ENCODE results near the gene PIM1. TPM values are rescaled to one million over a fixed set of nuclear protein-coding genes. Genes with fewer than 3 reads are reported as not detected.

The PIM1 gene
- total and polyA plus RNA-seq, 9 donors: 8.7 to 32.2 (median 21.6) TPM

DNA sequence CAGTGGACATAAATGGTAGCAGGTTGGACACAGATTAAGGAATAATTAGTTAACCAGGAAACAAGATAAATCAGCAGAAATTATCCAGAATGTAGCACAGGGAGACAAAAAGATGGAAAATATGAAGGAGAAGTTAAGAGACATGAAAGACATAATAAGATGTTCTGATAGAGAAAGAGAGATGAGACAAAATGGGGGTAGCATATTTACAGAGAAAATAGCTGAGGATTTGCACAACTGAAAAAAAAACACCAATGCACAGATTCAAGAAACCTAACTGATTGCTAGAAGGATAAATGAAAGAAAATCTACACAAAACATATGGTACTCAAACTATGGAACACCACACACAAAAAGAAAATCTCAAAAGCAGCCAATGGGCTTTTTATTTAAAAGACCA, 53.0 kb downstream of the PIM1 start:
- Histone ChIP-seq H3K4me3 (ENCODE audit: low read length) (peak overlapping the region; percentile 52), H3K4me1 (ENCODE audit: control insufficient read depth, insufficient read depth, low read length) (peaks cover 12% of the 10 kb centered on the region), H3K27me3 (ENCODE audit: control insufficient read depth, insufficient read depth, low read length) (no peaks in the 10 kb centered on the region), H3K27ac (ENCODE audit: low read length) (peak overlapping the region; percentile 60), H3K36me3 (ENCODE audit: control insufficient read depth, insufficient read depth, low read length) (no peaks in the 10 kb centered on the region), H3K9me3 (replicated peaks; ENCODE audit: control insufficient read depth, low read depth, low read length) (no peaks in the 10 kb centered on the region)
- DNase-seq: no peak

Other genes with a start within 250 kb of the PIM1 start
- 65.7 TPM for gene PI16, start 215.4 kb upstream of the PIM1 start, total RNA-seq
- 10 to 100 TPM in 6 of 8 donors, 1 to 10 TPM in 2; 5.9 to 68.6 (median 22.9) TPM for gene PI16, start 215.4 kb upstream of the PIM1 start, polyA plus RNA-seq (ENCODE audit: insufficient read depth in 1 of 8, insufficient read length in 8 of 8, low replicate concordance in 1 of 8)
- gene MTCH1, start 184.0 kb upstream of the PIM1 start, total RNA-seq: 113 TPM
- 100 to 1,000 TPM; 104 to 140 (median 119) TPM for gene MTCH1, start 184.0 kb upstream of the PIM1 start, polyA plus RNA-seq (ENCODE audit: insufficient read depth in 1 of 8, insufficient read length in 8 of 8, low replicate concordance in 1 of 8)
- gene FGD2, start 164.5 kb upstream of the PIM1 start, total RNA-seq: 4.1 TPM
- gene FGD2, start 164.5 kb upstream of the PIM1 start, polyA plus RNA-seq (ENCODE audit: insufficient read depth in 1 of 8, insufficient read length in 8 of 8, low replicate concordance in 1 of 8): 1 to 10 TPM; 2.6 to 4.6 (median 3.6) TPM
- 3.9 TPM for gene TBC1D22B, start 87.6 kb downstream of the PIM1 start, total RNA-seq
- gene TBC1D22B, start 87.6 kb downstream of the PIM1 start, polyA plus RNA-seq (ENCODE audit: insufficient read depth in 1 of 8, insufficient read length in 8 of 8, low replicate concordance in 1 of 8): 1 to 10 TPM; 5.9 to 8.3 (median 7.0) TPM
- 0.49 TPM for gene TMEM217, start 88.0 kb downstream of the PIM1 start, total RNA-seq
- gene TMEM217, start 88.0 kb downstream of the PIM1 start, polyA plus RNA-seq (ENCODE audit: insufficient read depth in 1 of 8, insufficient read length in 8 of 8, low replicate concordance in 1 of 8): 1 to 10 TPM in 2 of 8 donors, under 1 TPM in 6; 0.34 to 1.3 (median 0.81) TPM
- gene RNF8, start 183.8 kb downstream of the PIM1 start, total RNA-seq: 16.2 TPM
- 10 to 100 TPM; 13.5 to 23.1 (median 16.4) TPM for gene RNF8, start 183.8 kb downstream of the PIM1 start, polyA plus RNA-seq (ENCODE audit: insufficient read depth in 1 of 8, insufficient read length in 8 of 8, low replicate concordance in 1 of 8)